A673 (cell line): ENCODE results near the gene JCAD.

Experiments
- CTCF ChIP-seq: fragments of 300-800, 200-600 bp; sonication (generic); conservative IDR thresholded peaks from 2 replicates; pipeline ENCODE4 v1.5.1; 2017; ENCODE audit warnings: low read depth, mild to moderate bottlenecking, antibody characterized with exemption, low read length, moderate library complexity, mixed read lengths
- EZH2 ChIP-seq: fragments of 200-600 bp; sonication (generic); IDR thresholded peaks from 2 replicates; pipeline ENCODE4 v1.6.1; 2017; ENCODE audit warnings: borderline replicate concordance, low read depth, mild to moderate bottlenecking, mixed read lengths, antibody characterized with exemption, low read length; ENCODE audit not compliant: poor library complexity, severe bottlenecking

GRCh38 chr10:29970012-29970396, 89.4 kb downstream of the JCAD start:
- no peak for TF ChIP-seq CTCF
- TF ChIP-seq EZH2: no peak
